HEK293 (cell line): ENCODE data around the gene TNN.
"Not testable (repeated sequence)": the region's sequence is repeated elsewhere in the genome, so short reads cannot be mapped to it uniquely, and the experiment has no call there.

ENCODE experiments used
- FEZF1 ChIP-seq: fragments of 450-650 bp; formaldehyde crosslinking; IDR thresholded peaks from 2 replicates; pipeline ENCODE4 v1.5.1; 2016; ENCODE audit warnings: missing biosample characterization, missing genetic modification characterization
- REST ChIP-seq: fragments of 450-650 bp; formaldehyde crosslinking; IDR thresholded peaks from 2 replicates; pipeline ENCODE4 v1.5.1; 2016; ENCODE audit warnings: missing biosample characterization, missing genetic modification characterization
- TRIM28 ChIP-seq: IDR thresholded peaks from 2 replicates; pipeline ENCODE4 v1.6.1; 2011; ENCODE audit warnings: low read length, control low read depth, borderline replicate concordance
- YY1 ChIP-seq: fragments of 450-650 bp; formaldehyde crosslinking; IDR thresholded peaks from 2 replicates; pipeline ENCODE4 v1.5.1; 2018; ENCODE audit warnings: missing biosample characterization, missing genetic modification characterization
- ZBTB8A ChIP-seq: fragments of 450-650 bp; formaldehyde crosslinking; IDR thresholded peaks from 2 replicates; pipeline ENCODE4 v1.5.1; 2016; ENCODE audit warnings: missing biosample characterization, missing genetic modification characterization
- ZNF184 ChIP-seq: fragments of 450-650 bp; IDR thresholded peaks from 2 replicates; pipeline ENCODE4 v1.5.1; 2018; ENCODE audit warnings: missing biosample characterization, mild to moderate bottlenecking, missing genetic modification characterization
- ZNF248 ChIP-seq: fragments of 450-650 bp; formaldehyde crosslinking; IDR thresholded peaks from 2 replicates; pipeline ENCODE4 v1.5.1; 2017; ENCODE audit warnings: missing biosample characterization, missing genetic modification characterization
- ZNF274 ChIP-seq, 2 experiments: fragments of 200-500 bp in 1 of 2; fragments of 450-650 bp in 1 of 2; sonication (Bioruptor generic) in 1 of 2; formaldehyde crosslinking in 1 of 2; IDR thresholded peaks; 2 replicates each; pipeline versions ENCODE4 v1.5.1 to v1.6.1; 2014 to 2016; ENCODE audit warnings: borderline replicate concordance in 1 of 2, inconsistent platforms in 1 of 2, low read length in 1 of 2, missing biosample characterization in 1 of 2, missing genetic modification characterization in 1 of 2
- ZNF529 ChIP-seq: fragments of 450-650 bp; formaldehyde crosslinking; IDR thresholded peaks from 2 replicates; pipeline ENCODE4 v1.5.1; 2017; ENCODE audit warnings: missing genetic modification characterization, missing biosample characterization; ENCODE audit not compliant: insufficient replicate concordance
- ZNF580 ChIP-seq: fragments of 450-650 bp; formaldehyde crosslinking; IDR thresholded peaks from 2 replicates; pipeline ENCODE4 v1.5.1; 2016; ENCODE audit warnings: missing biosample characterization, missing genetic modification characterization
- ZNF629 ChIP-seq: fragments of 450-650 bp; formaldehyde crosslinking; IDR thresholded peaks from 2 replicates; pipeline ENCODE4 v1.5.1; 2017; ENCODE audit warnings: missing biosample characterization, missing genetic modification characterization
- ZNF654 ChIP-seq: fragments of 450-650 bp; formaldehyde crosslinking; IDR thresholded peaks from 2 replicates; pipeline ENCODE4 v1.5.1; 2016; ENCODE audit warnings: low read depth, missing biosample characterization, missing genetic modification characterization
- TF ChIP-seq, protein P1 (sequence below): fragments of 450-650 bp; formaldehyde crosslinking; IDR thresholded peaks from 2 replicates; pipeline ENCODE4 v1.5.1; 2016; ENCODE audit warnings: missing biosample characterization, missing genetic modification characterization
- TF ChIP-seq, protein P2 (sequence below): fragments of 450-650 bp; formaldehyde crosslinking; IDR thresholded peaks from 2 replicates; pipeline ENCODE4 v1.5.1; 2016; ENCODE audit warnings: missing biosample characterization, missing genetic modification characterization

GRCh38 chr1:175106536-175106935 lies 38.9 kb downstream of the TNN start:
- TF ChIP-seq YY1 (tag by site-specific recombination); ZNF629 (tag by site-specific recombination); ZNF248 (tag by site-specific recombination); ZNF274 (IDR thresholded peaks at IDR 0.05; ENCODE audit: low read length); ZNF274 (tag by site-specific recombination; IDR thresholded peaks at IDR 0.05; ENCODE audit: borderline replicate concordance); REST (tag by site-specific recombination); ZBTB8A (tag by site-specific recombination); ZNF184 (tag by site-specific recombination); ZNF580 (tag by site-specific recombination); ZNF529 (tag by site-specific recombination); ZNF654 (tag by site-specific recombination); TRIM28; FEZF1 (tag by site-specific recombination): not testable (repeated sequence)
- TF ChIP-seq, protein P1, sequence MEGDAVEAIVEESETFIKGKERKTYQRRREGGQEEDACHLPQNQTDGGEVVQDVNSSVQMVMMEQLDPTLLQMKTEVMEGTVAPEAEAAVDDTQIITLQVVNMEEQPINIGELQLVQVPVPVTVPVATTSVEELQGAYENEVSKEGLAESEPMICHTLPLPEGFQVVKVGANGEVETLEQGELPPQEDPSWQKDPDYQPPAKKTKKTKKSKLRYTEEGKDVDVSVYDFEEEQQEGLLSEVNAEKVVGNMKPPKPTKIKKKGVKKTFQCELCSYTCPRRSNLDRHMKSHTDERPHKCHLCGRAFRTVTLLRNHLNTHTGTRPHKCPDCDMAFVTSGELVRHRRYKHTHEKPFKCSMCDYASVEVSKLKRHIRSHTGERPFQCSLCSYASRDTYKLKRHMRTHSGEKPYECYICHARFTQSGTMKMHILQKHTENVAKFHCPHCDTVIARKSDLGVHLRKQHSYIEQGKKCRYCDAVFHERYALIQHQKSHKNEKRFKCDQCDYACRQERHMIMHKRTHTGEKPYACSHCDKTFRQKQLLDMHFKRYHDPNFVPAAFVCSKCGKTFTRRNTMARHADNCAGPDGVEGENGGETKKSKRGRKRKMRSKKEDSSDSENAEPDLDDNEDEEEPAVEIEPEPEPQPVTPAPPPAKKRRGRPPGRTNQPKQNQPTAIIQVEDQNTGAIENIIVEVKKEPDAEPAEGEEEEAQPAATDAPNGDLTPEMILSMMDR (tag by site-specific recombination): not testable (repeated sequence)
- TF ChIP-seq, protein P2, sequence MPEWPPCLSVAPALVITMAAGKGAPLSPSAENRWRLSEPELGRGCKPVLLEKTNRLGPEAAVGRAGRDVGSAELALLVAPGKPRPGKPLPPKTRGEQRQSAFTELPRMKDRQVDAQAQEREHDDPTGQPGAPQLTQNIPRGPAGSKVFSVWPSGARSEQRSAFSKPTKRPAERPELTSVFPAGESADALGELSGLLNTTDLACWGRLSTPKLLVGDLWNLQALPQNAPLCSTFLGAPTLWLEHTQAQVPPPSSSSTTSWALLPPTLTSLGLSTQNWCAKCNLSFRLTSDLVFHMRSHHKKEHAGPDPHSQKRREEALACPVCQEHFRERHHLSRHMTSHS: not testable (repeated sequence)
